DMS53 treated with DMSO at 0.1 percent for 48 hours (cell line): ENCODE measurements around the gene USP32.
"Not testable (repeated sequence)": the region's sequence is repeated elsewhere in the genome, so short reads cannot be mapped to it uniquely, and the experiment has no call there.

Source experiments
- DNase-seq: peaks from one replicate; lab custom pipeline; 2025; ENCODE audit not compliant: unreplicated experiment; lab: John Stamatoyannopoulos, UW

Gene USP32

DNA sequence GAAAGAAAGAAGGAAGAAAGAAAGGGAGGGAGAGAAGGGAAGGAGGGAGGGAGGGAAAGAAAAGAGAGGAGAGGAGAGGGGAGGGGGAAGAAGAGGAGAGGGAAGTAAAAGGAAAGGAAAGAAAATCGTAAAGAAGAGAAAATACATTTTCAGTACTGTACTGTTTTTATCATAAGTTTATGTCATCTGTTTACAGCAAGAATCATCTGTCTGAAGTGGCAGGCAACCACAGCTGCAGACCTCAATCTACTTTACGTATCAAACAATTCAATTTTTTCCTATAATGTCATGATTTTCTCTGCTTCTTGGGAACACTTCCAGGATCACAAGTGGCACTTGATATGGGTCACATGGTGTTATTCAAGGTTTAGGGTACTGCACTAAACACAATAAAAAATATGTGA lies 58.3 kb downstream of the USP32 start:
- DNase-seq: no peak

DNA sequence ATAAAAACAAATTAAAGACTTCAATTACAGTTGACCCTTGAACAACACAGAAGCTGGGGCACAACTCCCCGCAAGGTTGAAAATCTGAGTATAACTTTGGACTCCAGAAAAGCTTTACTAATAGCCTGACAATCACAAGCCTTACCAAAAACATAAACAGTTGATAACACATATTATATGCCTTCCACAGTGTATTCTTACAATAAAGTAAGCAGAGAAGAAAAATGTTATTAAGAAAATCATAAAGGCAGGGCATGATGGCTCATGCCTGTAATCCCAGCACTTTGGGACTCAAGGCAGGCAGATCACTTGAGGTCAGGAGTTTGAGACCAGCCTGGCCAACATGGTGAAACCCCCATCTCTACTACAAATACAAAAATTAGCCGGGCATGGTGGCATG lies 58.9 kb downstream of the USP32 start:
- DNase-seq: not testable (repeated sequence)

DNA sequence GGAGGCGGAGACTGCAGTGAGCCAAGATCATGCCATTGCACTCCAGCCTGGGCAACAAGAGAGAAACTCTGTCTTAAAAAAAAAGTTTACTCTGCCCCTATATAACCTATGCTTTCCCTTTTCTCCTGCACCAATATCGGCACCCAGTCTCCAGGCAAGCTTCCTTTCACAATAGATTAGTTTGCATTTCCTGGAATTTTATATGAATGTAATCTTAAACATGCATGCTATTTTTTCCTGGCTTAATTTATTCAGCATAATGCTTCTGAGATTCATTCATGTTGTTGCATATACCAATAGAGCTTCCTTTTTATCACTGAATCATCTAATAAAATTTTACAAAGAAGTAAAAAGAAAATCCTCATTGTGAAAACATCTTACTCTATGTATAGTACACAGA lies 59.4 kb downstream of the USP32 start:
- no peak for DNase-seq

DNA sequence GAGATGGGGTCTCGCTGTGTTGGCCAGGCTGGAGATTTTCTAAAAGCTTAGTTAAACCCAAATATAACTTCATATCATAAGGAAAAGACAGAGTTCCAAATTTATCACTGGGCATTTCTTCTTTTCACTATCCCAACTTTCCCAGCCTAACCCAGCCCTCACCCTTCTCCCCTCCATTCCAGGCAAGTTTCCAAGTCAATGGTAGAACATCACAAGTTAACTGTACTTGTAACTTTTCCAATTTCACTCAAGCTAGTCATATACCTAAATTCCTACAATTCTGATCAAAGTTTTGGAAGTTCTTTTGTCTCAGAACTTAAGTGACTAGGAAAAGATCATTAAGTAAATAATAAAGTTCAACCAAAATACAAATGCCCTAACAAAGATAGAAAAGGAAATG lies 61.2 kb downstream of the USP32 start:
- DNase-seq: no peak

DNA sequence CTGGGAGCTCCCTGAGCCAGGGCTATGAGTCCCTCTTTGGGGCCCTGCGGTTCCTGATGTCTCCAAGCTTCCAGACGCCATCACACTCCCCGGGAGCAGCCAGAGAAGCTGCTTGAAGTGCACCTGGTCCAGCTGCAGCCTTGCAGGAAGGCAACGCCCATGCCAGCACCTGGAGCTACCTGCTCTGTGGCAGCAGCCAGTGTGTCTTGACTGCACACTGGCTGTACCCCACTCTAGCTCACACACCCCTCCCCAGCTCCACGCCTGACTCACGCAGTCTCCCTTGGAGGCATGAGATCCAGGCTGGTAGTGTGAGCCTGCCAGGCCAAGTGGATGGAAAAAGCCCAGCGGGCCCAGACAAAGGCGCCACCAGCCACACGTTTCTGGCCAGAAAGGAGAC lies 63.3 kb downstream of the USP32 start:
- no peak for DNase-seq

DNA sequence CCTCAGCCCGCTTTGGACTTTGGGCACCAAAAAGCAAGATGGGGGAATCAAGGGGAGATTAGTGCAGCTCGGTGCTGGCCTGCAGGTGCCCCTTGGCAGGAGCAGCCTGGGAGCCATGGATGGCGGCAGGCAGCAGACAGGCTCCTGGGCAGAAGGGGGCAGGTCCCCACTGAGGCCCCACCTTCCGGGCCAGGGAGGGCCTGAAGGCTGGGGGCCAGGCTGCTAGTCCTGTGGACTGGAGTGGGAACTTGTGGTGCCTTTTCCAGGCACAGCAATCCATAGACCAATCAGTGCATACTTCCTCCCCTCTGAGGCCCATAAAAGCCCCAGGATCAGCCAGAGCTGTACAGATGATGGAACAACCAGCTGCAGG lies 64.0 kb downstream of the USP32 start:
- no peak for DNase-seq

DNA sequence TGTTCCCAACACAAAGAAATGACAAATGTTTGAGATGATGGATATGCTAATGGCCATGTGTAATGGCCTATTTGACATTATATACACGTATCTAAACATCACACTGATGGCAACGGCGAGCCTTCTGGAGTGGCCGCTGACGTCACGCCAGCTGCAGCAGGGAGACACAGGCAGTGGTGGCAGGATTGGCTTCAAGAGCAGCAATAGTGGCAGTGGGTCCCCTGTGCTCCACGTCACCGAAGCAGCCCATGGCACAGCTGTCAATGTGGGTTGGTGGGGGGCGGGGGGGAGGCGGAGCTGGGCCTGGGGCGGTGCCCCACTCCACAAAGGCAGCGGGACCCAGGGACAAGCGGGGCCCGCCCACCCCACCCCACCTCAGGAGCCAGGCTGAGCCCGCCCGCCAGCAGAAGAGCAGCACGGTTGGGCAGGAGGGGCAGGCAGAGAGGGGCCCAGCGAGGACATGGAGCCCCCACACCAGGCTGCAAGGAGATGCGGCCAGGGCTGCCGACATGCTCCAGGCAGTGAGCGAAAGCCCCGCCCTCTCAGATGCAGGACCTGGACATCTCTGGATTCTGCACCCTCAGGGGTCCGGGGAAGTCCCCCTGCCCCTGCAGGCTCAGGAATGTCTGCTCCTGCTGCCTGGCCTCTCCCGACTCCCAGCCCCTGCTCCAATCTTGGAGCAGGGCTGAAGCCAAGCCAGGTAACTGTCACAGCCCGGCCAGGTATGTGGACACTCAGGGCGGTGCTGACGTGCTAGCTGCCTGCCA lies 64.6 kb downstream of the USP32 start:
- peak; percentile 12 for DNase-seq

DNA sequence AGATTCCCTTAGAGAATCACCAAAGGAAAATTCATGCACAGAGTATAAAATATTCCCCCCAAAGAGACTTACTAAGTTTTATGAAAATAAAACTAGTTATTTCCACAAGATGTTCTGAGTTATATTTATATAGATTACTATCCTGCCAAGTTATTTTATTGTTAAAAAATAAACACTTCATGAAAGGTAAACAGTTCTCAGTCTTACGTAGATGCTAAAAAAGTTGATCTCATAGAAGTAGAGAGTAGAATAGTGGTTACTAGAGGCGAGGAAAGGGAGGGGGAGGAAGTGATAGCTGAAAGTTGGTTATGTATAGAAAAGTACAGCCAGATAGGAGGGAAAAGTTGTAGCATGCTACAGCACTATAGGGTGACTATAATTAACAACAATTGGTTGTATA lies 65.2 kb downstream of the USP32 start:
- DNase-seq: no peak

DNA sequence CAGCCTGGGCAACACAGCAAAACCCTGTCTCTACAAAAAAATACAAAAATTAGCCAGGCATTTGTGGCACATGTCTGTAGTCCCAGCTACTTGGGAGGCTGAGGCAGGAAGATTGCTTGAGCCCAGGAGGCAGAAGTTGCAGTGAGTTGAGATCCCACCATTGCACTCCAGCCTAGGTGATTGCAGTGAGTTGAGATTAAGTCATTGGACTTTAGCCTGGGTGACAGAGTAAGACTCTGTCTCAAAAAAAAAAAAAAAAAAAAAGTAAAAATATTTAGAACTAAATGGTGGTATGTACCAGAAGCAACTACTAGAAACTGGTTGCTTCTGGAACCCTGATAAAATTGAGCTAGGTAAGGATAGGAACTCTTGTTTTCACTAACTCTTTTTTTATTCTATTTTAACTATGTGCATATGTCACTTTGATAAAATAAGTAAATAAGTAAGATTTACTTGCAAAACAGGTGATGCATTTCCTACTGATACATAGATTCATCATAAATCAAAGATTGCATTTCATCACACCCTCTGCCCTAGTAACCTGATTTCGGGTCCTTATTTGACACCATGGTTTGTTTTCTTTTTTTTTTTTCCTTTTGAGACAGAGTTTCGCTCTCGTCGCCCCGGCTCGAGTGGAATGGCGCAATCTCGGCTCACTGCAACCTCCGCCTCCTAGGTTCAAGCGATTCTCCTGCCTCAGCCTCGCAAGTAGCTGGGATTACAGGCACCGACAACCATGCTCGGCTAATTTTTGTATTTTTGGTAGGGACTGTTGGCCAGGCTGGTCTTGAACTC lies 66.0 kb downstream of the USP32 start:
- no peak for DNase-seq

DNA sequence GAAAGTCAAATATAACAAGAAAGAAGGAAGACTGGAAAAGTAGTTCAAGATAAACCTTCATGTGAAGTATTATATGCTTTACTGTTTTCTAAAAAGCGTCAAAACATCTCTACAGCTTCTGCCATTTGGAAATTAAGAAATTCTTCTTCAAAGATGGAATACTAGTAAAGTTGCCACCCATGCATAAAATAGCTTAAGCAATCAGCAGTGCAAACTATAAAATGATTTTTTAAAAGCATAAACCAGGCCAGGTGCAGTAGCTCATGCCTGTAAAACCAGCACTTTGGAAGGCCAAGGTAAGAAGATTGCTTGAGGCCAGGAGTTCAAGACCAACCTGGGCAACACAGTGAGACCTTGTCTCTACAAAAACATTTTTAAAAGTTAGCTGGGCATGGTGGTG lies 68.2 kb downstream of the USP32 start:
- no peak for DNase-seq

DNA sequence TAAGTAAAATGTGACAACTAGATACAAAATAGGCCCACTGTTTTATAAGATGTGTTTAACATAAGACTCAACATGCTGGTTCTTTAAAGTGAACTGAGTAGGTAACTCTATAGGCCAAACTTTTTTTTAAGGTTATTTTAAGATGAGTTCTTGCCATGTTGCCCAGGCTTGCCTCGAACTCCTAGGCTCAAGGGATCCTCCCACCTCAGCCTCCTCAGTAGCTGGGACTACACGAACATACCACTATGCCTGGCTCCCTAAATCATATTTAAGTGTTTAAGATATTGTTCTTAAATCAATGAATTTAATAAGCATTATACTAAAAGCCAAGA lies 69.9 kb downstream of the USP32 start:
- no peak for DNase-seq

DNA sequence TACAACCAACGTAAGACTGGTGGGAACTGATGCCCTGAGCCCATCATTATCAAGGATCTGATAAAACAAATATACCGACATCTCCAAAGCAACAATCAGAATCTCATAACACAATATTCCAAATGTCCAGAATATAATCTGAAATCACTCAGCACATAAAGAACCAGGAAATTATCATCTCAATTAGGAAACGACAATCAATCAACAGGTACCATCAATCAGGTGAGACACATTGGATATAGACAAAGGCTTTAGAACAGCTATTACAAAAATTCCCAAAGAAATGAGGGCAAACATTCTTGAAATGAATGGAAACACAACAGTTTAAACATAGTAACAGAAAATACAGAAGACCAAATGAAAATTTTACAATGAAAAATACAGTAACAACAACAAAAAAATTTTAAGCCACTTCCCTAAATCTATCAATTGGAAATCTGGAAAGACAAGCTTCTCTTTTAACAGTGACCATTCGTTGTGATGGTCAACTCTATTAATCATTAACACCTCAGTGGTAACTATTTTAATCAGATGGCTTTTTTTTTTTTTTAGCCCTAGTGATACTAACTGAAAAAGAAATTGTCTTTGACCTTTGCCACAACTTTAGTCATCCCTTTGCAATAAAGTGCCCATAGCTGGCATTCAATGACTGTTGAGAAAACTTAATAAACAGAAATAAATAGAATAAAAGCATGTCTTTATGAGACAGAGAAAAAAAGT lies 70.4 kb downstream of the USP32 start:
- no peak for DNase-seq

DNA sequence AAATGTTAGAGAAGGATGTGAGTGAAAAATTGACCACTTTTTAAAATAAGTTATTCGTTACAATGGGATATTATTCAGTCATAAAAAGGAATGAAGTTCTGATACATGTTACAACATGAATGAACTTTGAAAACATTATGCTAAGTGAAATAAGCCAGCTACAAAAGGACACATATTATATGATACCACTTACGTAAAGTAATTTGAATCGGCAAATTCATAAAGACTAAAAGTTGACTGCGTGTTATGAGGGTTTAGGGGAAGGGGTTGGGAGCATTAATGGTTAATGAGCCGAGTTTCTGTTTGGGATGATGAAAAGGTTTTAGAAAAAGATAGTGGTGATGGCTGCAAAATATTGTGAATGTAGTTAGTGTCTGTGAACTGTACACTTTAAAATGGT lies 73.1 kb downstream of the USP32 start:
- no peak for DNase-seq

DNA sequence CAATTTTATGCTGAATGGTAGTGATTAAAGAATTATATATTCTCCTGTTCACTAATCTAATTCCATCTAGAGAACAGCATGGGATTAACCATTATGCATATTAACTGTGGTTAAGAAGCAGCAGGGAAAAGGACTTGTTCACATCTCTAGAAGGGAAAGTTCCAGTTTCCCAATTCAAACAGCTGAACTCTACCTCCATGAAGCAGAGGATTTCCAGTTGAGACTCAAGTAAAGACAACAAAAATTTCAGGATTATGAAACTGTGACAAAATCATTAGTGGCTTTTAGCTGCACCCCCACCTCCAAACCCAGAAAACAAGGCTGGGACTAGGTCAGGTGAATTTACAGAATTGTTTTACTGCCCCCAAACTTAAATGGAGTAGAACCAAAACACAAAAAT lies 73.6 kb downstream of the USP32 start:
- no peak for DNase-seq

DNA sequence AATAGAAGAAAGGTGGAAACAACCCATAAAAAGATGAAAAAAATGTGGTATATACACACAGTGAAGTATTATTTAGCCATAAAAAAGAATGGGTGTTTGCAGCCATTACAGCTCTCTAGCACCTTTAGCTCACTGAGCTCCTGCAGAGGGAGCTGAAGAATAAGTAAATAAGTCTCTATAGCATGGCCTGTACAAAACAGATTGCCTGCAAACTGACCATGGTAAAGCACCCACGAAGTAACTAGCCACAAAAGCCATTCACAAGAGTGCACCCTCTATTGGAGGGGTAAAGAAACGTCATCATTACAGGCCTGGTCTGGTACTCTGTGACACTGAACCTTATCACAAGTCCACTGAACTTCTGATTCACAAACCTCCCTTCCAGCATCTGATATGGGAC lies 76.3 kb downstream of the USP32 start:
- DNase-seq: no peak

DNA sequence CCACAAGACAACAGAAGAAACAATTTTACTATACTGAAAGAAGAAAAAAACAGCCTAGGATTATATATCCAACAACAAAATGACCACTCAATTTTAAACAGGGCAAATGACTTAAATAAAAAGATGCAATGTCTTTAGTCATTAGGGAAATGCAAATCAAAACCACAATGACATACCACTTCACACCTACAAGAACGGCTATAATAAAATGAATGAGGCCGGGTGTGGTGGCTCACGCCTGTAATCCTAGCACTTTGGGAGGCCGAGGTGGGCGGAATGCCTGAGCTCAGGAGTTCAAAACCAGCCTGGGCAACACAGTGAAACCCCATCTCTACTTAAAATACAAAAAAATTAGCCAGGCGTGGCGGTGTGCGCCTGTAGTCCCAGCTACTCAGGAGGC lies 77.0 kb downstream of the USP32 start:
- DNase-seq: not testable (repeated sequence)

DNA sequence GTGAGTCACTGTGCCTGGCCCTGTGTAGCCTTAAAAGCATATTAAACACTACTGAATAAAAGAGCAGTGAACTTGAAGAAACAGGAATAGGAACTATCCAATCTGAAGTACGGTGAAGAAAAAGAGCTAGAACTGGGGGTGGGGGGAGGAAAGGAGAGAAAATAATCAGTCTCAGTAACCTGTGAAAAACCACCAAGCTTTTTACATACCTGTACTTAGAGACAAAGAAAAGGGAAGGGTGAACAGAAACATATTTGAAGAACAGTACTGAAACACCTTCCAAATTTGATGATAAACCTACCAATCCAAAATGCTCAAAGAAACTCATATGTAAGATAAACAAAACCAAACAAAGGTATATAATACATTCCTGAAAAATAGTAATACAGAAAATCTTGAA lies 77.5 kb downstream of the USP32 start:
- no peak for DNase-seq

DNA sequence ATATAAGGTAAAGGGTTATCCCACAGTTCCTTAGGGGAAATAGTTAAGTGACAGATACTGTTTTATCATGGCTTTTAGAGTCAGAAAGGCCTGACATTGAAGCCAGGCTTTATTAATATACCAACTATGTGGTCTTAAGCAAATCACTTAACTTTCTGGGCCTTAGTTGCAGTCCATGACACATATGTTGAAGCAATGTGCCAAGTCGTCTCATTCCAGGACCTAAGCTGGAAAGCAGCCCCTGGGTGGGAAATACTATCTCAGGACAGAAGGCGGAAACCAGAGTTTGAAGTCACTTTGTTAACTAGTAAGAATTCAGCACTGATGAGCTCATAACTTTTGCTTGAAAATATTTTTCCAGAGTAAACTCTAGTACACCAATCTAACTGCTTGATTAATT lies 80.0 kb downstream of the USP32 start:
- no peak for DNase-seq

DNA sequence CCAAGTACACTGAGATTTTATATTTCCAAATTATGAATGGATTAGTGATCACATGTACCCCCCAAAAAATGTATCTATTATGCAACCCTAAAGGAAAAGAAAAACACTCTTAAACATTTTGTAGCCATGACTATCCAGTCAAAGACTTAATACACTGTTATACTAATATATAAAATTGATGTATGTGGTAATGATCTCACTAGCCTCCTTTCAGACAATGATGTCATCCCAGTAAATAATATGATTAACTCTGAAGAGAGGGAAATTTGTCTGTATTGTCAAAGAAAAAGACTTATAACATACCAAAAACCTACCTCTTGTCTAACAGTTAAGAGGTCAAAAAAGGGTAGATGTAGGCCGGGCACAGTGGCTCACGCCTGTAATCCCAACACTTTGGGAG lies 80.7 kb downstream of the USP32 start:
- DNase-seq: no peak

DNA sequence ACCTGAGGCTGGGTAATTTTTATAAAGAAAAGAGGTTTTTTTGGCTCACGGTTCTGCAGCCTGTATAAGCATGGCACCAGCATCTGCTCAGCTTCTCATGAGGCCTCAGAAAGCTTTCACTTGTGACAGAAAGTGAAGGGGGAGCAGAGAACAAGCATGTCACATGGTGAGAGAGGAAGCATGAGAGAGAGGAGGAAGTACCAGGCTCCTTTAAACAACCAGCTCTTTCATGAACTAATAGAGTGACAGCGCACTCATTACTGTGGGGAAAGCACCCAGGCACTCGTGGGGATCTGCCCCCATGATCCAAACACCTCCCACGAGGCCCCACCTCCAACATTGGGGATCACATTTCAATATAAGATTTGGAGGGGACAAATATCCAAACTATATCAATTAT lies 86.8 kb downstream of the USP32 start:
- DNase-seq: no peak

DNA sequence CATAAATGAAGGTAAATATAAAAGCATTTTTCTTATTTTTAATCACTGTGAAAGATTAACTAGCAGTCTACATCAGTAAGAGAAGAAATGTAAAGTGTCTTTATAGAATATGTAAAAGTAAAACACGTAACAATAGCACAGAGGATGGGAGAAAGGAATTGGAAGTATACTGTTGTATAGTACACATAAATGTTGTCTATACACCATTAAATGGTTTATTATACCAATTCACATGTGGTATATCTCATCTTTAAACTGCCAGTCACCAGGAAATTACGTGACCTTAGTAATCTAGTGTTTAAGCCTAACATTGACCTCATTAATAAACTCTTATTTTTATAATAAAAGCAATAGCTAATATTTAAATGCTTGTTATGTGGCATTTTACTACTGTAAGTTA lies 87.4 kb downstream of the USP32 start:
- no peak for DNase-seq

DNA sequence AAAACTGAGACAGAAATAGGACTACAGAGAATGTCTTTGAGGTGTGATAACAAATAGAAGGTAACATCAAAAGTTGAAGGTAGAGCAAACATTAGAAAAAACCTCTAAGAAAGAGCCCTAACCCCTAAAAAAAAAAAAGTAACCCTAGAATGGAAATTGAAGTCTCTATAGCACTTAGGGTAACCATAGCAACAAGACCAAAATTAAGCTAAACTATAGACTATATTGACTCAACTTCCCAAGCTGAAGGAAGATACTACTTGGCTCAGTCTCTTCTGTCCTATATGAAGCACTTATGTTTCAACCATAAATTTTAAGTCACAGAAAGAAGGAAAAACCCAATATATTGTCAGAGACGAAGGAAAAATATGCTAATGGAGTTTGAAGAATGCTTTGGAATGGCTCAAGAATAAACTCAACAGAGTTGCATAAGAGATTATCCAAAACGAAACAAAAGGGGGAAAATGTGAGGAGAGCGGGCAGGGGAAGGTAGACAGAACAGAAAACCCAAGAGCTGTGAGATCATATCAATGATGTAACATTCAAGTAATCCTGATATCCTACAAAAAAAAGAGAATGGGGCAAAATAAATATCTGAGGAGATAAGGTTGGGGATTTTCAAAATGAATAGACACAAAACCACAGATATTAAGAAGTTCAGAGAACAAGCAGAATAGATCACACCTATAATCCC lies 88.4 kb downstream of the USP32 start:
- DNase-seq: no peak
